GM18867 (cell line): ENCODE measurements around the gene B9D1.

ENCODE experiments used
- ATAC-seq: cut with Tn5 transposase; IDR thresholded peaks from one replicate; pipeline ENCODE4 v1.9.1; 2021; ENCODE audit warnings: mild to moderate bottlenecking, moderate library complexity; ENCODE audit not compliant: unreplicated experiment

Gene B9D1, protein sequence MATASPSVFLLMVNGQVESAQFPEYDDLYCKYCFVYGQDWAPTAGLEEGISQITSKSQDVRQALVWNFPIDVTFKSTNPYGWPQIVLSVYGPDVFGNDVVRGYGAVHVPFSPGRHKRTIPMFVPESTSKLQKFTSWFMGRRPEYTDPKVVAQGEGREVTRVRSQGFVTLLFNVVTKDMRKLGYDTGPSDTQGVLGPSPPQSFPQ

GRCh38 chr17:19362277-19363113 is at the start of gene B9D1:
TSS of gene B9D1 (minus strand) at chr17:19362723. CDS start at chr17:19362569, 154 bp downstream.
- peak; percentile 77 for ATAC-seq

DNA sequence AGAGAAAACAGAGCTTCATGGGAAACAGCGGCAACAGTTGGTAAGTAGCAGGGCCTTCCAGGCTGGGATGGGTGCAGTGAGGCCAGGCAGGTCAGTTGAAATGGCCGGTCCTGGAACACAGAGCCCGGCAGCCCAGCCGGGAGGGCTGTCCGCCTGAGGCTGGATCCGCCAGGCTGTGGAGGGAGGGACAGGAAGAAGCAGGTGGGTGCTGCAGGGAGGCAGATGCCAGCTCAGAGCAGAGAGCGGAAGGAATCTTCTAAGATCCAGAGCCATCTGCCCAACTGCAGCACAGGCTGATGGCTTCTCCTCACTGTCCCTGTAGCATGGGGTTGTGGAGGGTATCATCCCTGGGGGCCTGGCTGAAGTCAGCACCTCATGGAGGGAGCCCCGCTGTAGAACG is 49.1 kb upstream of the B9D1 start:
- no peak for ATAC-seq

DNA sequence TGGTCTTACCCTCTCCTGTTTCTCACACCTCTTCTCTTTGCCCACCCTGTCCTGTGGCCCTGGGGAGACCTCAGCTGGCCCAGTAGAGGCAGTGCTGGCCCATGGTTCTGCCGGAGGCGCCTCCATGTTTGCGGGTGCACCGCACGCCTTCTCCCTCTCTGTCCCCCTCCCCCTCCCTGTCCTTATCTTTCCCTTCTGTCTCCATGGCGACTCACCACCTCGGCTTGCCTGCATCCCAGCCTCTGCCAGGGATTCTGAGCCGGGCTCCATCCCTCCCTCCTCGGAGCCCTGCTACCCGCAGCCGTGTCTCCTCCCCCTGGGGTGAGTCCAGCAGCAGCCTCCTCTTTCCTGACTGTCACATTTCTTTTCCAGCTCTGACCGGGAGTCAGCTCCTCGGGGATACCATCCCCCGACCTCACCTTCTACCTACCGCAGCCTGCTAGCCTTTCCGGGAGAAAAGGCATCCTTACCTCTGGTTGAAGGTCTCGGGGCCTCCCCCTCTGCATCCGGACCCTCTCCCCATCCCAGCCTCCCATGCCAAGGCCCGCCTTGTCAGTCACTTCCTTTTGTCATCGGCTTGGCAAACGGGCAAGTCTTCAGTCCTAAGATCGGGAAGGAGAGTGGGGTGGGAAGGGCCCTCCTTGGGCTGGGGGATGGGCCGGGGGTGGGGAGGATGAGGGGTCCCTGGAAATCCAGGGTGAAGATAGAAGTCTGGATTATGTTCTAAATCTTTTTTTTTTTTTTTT is 48.5 kb upstream of the B9D1 start, which contains the start of gene RNF112:
Gene RNF112, plus strand, starts transcription at position 358 of the 746 bp plus-strand sequence. Its CDS starts 177 bp downstream, at position 535.
- no peak for ATAC-seq

GRCh38 chr17:19410091-19410490 is 47.6 kb upstream of the B9D1 start:
- ATAC-seq: no peak

DNA sequence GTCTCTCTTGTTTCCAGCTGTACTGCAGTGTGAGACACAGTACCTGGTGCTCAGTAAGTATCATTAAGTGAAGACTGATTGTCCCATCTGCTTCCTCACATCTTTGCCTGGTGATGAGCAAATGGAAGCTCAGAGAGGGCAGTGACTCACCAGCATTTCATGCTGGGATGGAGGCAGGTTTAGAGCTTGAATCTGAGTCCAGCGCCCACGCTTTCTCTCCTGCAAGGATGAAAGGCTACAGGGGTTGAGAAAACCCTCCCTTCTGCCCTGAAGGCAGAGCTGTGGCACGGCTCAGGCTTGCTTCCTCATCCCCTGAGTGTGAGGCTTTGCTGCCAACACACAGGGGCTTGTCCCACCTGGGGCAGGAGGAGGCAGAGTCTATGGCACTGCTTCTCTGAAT is 47.0 kb upstream of the B9D1 start:
- ATAC-seq: no peak

DNA sequence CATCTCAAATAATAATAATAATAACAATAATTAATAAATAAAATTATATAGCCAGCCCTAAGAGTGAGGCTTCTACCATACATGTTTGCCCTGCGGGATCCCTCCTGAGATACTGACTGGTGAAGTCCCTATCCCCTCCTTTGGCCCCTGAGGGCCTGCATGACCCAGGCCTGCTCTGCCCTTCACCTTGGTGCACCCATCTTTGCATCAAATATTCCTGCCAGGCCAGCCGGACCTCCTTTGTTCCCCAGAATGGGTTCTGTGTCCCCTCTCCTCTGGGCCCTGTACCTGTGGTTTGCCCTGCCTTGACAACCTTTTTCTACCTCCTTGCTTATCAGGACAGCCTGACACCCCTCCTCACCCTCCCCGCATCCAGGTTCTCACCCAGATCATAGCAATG is 46.5 kb upstream of the B9D1 start:
- ATAC-seq: no peak

DNA sequence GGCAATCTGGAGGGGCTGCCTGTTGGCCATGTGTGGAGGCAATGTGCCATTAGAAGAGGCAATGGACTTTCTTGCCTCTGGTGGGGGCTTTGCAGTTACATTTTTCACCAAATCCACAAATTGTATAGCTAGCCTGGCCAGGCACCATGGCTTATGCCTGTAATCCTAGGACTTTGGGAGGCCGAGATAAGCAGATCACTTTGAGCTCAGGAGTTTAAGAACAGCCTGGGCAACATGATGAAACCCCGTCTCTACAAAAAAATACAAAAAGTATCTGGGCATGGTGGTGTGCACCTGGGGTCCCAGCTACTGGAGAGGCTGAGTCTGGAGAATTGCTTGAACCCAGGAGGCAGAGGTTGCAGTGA is 45.8 kb upstream of the B9D1 start:
- ATAC-seq: no peak

DNA sequence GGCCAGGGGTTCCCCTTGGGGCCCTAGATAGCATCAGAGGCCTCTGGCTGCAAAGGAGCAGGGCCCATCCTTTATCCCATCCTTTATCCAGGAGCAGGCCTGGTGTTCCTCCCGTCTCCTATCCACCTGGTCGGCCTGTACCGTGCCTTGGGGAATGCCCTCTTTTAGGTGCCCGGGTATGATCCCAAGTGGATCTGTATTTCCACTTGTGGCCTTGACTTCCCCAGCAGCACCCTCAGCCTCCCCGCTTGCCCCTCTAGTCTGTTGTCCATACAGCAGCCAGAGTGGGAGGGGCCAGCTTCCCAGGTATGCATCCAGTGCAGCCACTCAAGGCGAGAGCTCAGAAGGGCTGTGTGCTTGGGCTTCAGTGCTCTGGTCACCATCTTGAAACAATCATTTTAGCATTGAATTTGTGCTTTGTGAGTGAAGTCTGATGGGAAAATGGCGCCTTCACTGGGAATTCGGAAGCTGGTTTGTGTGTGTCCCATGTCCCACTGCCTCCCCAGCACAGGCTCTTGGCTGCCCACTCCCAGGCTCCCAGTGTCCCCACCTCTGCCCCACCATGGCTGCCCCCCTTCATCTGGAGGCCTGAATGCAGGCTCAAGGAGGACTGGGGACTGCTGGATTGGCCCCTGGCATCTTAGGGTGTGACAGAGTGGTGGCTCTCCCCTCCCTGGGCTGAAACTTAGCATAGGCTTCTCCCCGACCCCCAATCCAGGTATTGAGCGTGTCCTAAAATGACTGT is 45.2 kb upstream of the B9D1 start:
- ATAC-seq: no peak

DNA sequence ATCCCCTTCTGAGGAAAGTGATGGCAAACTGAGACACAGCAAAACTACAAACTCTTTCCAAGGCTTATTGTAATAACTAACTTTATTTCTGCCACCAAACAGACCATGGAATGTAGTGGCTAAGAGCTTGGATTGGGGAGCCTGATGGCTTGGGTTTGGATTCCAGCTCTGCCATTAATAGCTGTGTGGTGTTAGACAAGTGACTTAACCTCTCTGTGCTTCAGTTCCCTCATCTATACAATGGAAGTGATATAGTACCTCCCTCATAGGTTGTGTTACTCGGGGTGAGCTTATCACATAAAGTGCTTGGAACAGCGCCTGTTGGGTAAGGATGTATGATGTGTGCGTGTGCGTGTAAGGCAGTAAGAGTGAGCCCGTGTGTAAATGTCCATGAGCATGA is 42.6 kb upstream of the B9D1 start:
- no peak for ATAC-seq

- ATAC-seq: no peak
These were observed 41.7 kb upstream of the B9D1 start for GRCh38 chr17:19404264-19404663.

- ATAC-seq: no peak
These were observed 40.5 kb upstream of the B9D1 start for GRCh38 chr17:19403021-19403420.

- no peak for ATAC-seq
These were observed 39.6 kb upstream of the B9D1 start for GRCh38 chr17:19402171-19402570.

DNA sequence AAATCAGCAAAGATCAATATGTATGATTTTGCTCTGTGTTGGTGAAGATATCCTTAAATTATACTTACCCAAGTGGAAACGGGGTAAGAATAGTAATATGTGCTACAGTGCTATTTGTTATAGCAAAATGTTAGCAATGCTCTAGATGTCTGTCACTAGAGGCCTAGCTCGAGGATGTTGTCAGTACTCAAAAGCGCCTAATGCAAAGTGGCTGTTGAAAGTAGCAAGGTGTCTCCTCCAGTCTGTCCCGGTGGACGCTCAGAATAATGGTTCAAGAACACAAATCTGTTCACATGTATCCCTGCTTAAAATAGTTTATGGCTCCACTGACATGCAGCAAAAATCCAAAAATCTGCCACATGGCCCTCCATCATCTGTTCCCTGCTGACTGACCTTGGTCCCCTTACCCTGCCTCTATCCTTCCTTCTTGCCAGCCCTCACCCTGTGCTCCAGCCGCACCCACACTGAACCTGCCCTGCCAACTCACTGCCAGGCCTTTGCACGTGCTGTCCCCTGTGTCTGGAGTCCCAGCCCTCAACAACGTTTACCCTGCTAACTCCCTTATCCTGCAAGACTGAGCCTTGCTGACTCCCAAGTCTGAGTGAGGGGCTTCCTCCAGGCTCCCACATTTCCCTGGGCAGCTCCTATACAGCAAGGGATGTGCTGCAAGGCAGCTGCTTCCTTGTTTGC is 38.9 kb upstream of the B9D1 start:
- ATAC-seq: no peak

DNA sequence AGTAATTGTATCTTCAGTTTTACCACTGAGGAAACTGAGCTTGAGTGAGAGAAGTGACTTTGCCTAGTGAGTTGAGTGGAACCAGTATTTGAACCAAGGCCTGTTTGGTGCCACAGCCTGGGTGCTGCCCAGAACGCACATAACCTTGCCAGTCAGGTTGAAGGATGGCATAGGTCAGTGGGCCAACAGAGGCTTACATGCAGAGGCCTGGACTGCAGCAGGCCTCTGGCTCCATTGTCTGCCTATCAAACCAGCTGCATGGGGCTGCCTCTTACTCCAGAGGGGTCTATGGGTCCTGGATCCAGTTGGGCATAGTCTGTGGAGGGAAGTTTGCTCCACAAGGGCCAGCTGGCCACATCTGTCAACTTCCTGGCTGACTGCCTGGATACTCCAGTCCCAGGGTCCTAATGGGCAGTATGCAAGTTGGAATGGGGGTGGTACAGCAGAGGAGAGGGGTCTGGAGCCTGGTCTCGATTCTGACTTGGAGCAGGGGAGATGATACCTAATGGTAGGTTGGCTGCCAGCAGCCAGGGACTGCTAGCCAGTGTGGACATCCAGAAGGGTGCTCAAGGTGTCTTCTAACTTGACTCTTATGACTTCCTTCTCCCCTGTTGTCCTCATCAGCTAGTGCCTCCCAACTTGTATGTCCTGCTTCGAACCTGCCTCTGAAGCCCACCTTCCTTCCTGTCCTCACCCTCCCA is 37.4 kb upstream of the B9D1 start:
- no peak for ATAC-seq

GRCh38 chr17:19398301-19399181 is 36.0 kb upstream of the B9D1 start:
- ATAC-seq: no peak

- no peak for ATAC-seq
These were observed 35.1 kb upstream of the B9D1 start for GRCh38 chr17:19397556-19398041.

DNA sequence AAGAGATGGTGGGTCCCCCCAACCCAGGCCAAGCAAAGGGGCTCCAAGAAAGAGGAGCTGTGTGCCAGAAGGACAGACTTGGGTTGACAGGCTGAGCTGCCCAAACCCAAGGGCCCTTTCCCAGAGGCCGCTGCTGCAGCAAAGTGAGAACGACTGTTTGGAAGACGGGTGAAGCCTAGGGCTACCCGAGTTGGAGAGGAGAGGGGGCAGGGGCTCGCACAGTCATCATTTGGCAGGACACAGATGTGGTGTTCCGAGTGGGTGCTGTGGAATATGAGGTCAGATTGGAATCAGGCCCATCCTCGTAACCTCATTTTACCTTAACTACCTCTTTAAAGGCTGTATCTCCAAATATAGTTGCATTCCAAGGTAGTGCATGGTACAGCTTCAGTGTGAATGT is 29.8 kb upstream of the B9D1 start:
- ATAC-seq: no peak

DNA sequence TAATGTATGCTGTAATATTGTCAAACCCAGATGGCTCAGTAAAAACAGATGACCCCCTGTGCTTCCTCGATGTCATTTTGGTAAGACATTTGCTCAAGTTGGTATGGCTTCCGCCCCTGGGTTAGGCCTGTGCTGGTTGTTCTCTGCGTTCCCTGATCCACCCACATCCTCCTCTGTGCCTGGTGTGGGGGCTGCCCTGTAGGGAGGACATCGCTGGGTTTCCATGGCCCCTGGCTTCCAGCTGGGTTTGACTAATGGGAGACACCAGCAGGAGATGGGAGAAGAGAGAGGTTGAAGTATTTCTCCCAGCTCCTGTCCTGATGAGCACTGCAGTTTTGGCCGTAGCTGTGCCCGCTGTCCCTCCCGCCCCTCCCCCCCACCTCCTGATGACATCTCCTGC is 28.9 kb upstream of the B9D1 start:
- no peak for ATAC-seq

GRCh38 chr17:19390951-19391350 is 28.4 kb upstream of the B9D1 start:
- no peak for ATAC-seq
